ENCODE data around the gene RPEL1. TPM values are rescaled to one million over a fixed set of nuclear protein-coding genes. Genes with fewer than 3 reads are reported as not detected.
"Not testable (repeated sequence)": the region's sequence is repeated elsewhere in the genome, so short reads cannot be mapped to it uniquely, and the experiment has no call there.

RPEL1 gene
- total RNA-seq, 1 experiment from 2014 or later: 0.10 TPM

- TF ChIP-seq ZFX (IDR thresholded peaks at IDR 0.05) (no peak), CBX3 (IDR thresholded peaks at IDR 0.05; ENCODE audit: low read depth) (no peak), RAD21 (IDR thresholded peaks at IDR 0.05; ENCODE audit: low read depth) (no peak), EZH2phosphoT487 (IDR thresholded peaks at IDR 0.05; ENCODE audit: borderline replicate concordance) (no peak), CTCF (IDR thresholded peaks at IDR 0.05 in 2 of 3, conservative IDR thresholded peaks at IDR 0.05 in 1 of 3; ENCODE audit: borderline replicate concordance in 1 of 3, insufficient read depth in 1 of 3, low read depth in 2 of 3, low read length in 2 of 3) (no peak; a peak in 1 of 6 replicates)
Measured at GRCh38 chr10:103256613-103257012, 10.9 kb downstream of the RPEL1 start (continued).

GRCh38 chr10:103257812-103258211, 12.1 kb downstream of the RPEL1 start:
- no peak for ATAC-seq
- POLR2A ChIA-PET: no interaction called here

GRCh38 chr10:103258928-103259327, 13.2 kb downstream of the RPEL1 start:
- CTCF ChIA-PET; H3K9me3 ChIP-seq (ENCODE audit: control insufficient read depth in 1 of 2, insufficient read depth in 1 of 2, low read depth in 1 of 2, low read length in 2 of 2); RAD21 ChIA-PET (ENCODE audit: low non-redundant PET in 1 of 2, low total read pairs in 2 of 2, uncharacterized antibody in 2 of 2, unreplicated experiment in 2 of 2); H3K4me2 ChIP-seq (ENCODE audit: low read length); POLR2A ChIA-PET; H3K9me2 ChIP-seq (ENCODE audit: insufficient read depth); BruUV-seq (replicated peaks); H4K20me1 ChIP-seq (ENCODE audit: insufficient read depth); H3K4me3 ChIP-seq (replicated peaks in 1 of 2; ENCODE audit: low read depth in 1 of 2, low read length in 2 of 2); ATAC-seq; intact Hi-C loops (cut with micrococcal nuclease); H3K27me3 ChIP-seq (ENCODE audit: insufficient read depth, low read length); H3K9ac ChIP-seq (ENCODE audit: low read length); H3K27ac ChIP-seq (ENCODE audit: low read depth, low read length); H3K79me2 ChIP-seq (ENCODE audit: insufficient read depth, low read length); H3K36me3 ChIP-seq (ENCODE audit: control insufficient read depth in 1 of 2, insufficient read depth in 2 of 2, low read length in 2 of 2); DNase-seq (ENCODE audit: low read depth, low spot score); H2AFZ ChIP-seq (ENCODE audit: low read depth, low read length, poor library complexity, severe bottlenecking): not testable (repeated sequence)
- H3K4me1 ChIP-seq (ENCODE audit: control insufficient read depth in 1 of 2, insufficient read depth in 2 of 2, low read length in 2 of 2): peaks cover 15 to 21% of the 10 kb centered on the region in 2 experiments

More at GRCh38 chr10:103257812-103258211, 12.1 kb downstream of the RPEL1 start:
- peaks cover 0 to 5% of the 10 kb centered on the region in 2 experiments; a peak in 1 of 4 replicates for H3K9me3 ChIP-seq (ENCODE audit: control insufficient read depth in 1 of 2, insufficient read depth in 1 of 2, low read depth in 1 of 2, low read length in 2 of 2)
- no peak overlapping the region for H3K4me2 ChIP-seq (ENCODE audit: low read length)
- H3K36me3 ChIP-seq (ENCODE audit: control insufficient read depth in 1 of 2, insufficient read depth in 2 of 2, low read length in 2 of 2): no peaks in the 10 kb centered on the region
- H2AFZ ChIP-seq (ENCODE audit: low read depth, low read length, poor library complexity, severe bottlenecking): no peak overlapping the region
- H3K9me2 ChIP-seq (ENCODE audit: insufficient read depth): no peaks in the 10 kb centered on the region
- DNase-seq (ENCODE audit: low read depth, low spot score): no peak
- H3K79me2 ChIP-seq (ENCODE audit: insufficient read depth, low read length): no peaks in the 10 kb centered on the region
- H3K4me3 ChIP-seq (replicated peaks in 1 of 2; ENCODE audit: low read depth in 1 of 2, low read length in 2 of 2): no peak overlapping the region
- CTCF ChIA-PET: no interaction called here
- H3K27ac ChIP-seq (ENCODE audit: low read depth, low read length): no peak overlapping the region
- no peaks in the 10 kb centered on the region for H4K20me1 ChIP-seq (ENCODE audit: insufficient read depth)
- H3K4me1 ChIP-seq (ENCODE audit: control insufficient read depth in 1 of 2, insufficient read depth in 2 of 2, low read length in 2 of 2): peaks cover 16 to 22% of the 10 kb centered on the region in 2 experiments
- intact Hi-C loops (cut with micrococcal nuclease): no loop called here
- RAD21 ChIA-PET (ENCODE audit: low non-redundant PET in 1 of 2, low total read pairs in 2 of 2, uncharacterized antibody in 2 of 2, unreplicated experiment in 2 of 2): no interaction called here
- H3K9ac ChIP-seq (ENCODE audit: low read length): no peak overlapping the region
- no peaks in the 10 kb centered on the region for H3K27me3 ChIP-seq (ENCODE audit: insufficient read depth, low read length)
- TF ChIP-seq EGR1 (IDR thresholded peaks at IDR 0.05; ENCODE audit: low read depth) (no peak), EZH2 (IDR thresholded peaks at IDR 0.05) (no peak)
- BruUV-seq (replicated peaks): no TSS peak

Measured in HCT116 (cell line).